WTC11 (cell line): ENCODE measurements around the gene GPC5.

Experiments
- ARID4B ChIP-seq: sonication (generic); formaldehyde crosslinking; IDR thresholded peaks from 2 replicates; pipeline ENCODE4 v1.8.0; 2023; ENCODE audit warnings: missing genetic modification reagents, mild to moderate bottlenecking, borderline replicate concordance
- CTCF ChIP-seq: fragments of 200-600 bp; IDR thresholded peaks from 2 replicates; pipeline ENCODE4 v1.8.0; 2022; ENCODE audit warnings: antibody characterized with exemption
- ESRRA ChIP-seq: sonication (generic); formaldehyde crosslinking; IDR thresholded peaks from 2 replicates; pipeline ENCODE4 v1.8.1; 2022; ENCODE audit warnings: mild to moderate bottlenecking, missing genetic modification reagents, borderline replicate concordance
- FOXK1 ChIP-seq: sonication (generic); formaldehyde crosslinking; IDR thresholded peaks from 2 replicates; pipeline ENCODE4 v1.8.0; 2022; ENCODE audit warnings: mild to moderate bottlenecking, moderate library complexity, missing genetic modification reagents
- IRF1 ChIP-seq: sonication (generic); formaldehyde crosslinking; IDR thresholded peaks from 2 replicates; pipeline ENCODE4 v1.8.0; 2023; ENCODE audit warnings: missing genetic modification reagents
- JUN ChIP-seq: sonication (generic); formaldehyde crosslinking; IDR thresholded peaks from 2 replicates; pipeline ENCODE4 v1.8.0; 2023; ENCODE audit warnings: mild to moderate bottlenecking, missing genetic modification reagents
- KAT7 ChIP-seq: sonication (generic); formaldehyde crosslinking; IDR thresholded peaks from 2 replicates; pipeline ENCODE4 v1.8.1; 2023; ENCODE audit warnings: missing genetic modification reagents, mild to moderate bottlenecking, borderline replicate concordance
- MXD4 ChIP-seq: fragments of 250-450 bp; sonication (Bioruptor Pico); IDR thresholded peaks from 2 replicates; pipeline ENCODE4 v1.8.0; 2021; ENCODE audit warnings: mild to moderate bottlenecking, moderate library complexity, borderline replicate concordance
- NFE2L1 ChIP-seq: sonication (generic); formaldehyde crosslinking; IDR thresholded peaks from 2 replicates; pipeline ENCODE4 v1.8.1; 2023; ENCODE audit warnings: missing genetic modification reagents
- NR2C2 ChIP-seq: sonication (generic); formaldehyde crosslinking; IDR thresholded peaks from 2 replicates; pipeline ENCODE4 v1.8.0; 2022; ENCODE audit warnings: mild to moderate bottlenecking, missing genetic modification reagents
- PRDM15 ChIP-seq: sonication (generic); formaldehyde crosslinking; IDR thresholded peaks from 2 replicates; pipeline ENCODE4 v1.8.0; 2022; ENCODE audit warnings: missing genetic modification reagents

GRCh38 chr13:92384410-92384809 is 986.0 kb downstream of the GPC5 start:
- TF ChIP-seq CTCF (no peak), JUN (no peak), PRDM15 (no peak), MXD4 (CRISPR knock-in tag) (no peak), IRF1 (CRISPR knock-in tag) (no peak), KAT7 (no peak), ESRRA (CRISPR knock-in tag) (no peak), NR2C2 (CRISPR knock-in tag) (no peak), NFE2L1 (no peak), FOXK1 (CRISPR knock-in tag) (no peak), ARID4B (CRISPR knock-in tag) (no peak)
